ENCODE measurements around the gene PCSK6. TPM values are rescaled to one million over a fixed set of nuclear protein-coding genes. Genes with fewer than 3 reads are reported as not detected.

The PCSK6 gene
- total RNA-seq, 2 experiments from 2014 or later: 0.25 to 0.64 TPM

GRCh38 chr15:101324524-101325177 is 164.9 kb downstream of the PCSK6 start:
- H3K27ac Mint-ChIP-seq: no peak overlapping the region
- H3K36me3 Mint-ChIP-seq (ENCODE audit: low read depth): no peaks in the 10 kb centered on the region
- H3K9me3 Mint-ChIP-seq: no peaks in the 10 kb centered on the region
- intact Hi-C loops (cut with micrococcal nuclease): no loop called here
- H3K4me1 Mint-ChIP-seq (ENCODE audit: low read depth): peaks cover 10% of the 10 kb centered on the region
- no peak for DNase-seq
- H3K27me3 Mint-ChIP-seq (ENCODE audit: low read depth): peaks cover 4% of the 10 kb centered on the region
- no peak overlapping the region for H3K4me3 Mint-ChIP-seq
- CTCF ChIA-PET: no interaction called here

- Mint-ChIP-seq H3K9me3 (no peaks in the 10 kb centered on the region), H3K4me1 (ENCODE audit: low read depth) (peaks cover 10% of the 10 kb centered on the region), H3K27me3 (ENCODE audit: low read depth) (peaks cover 4% of the 10 kb centered on the region), H3K4me3 (no peak overlapping the region), H3K36me3 (ENCODE audit: low read depth) (no peaks in the 10 kb centered on the region), H3K27ac (no peak overlapping the region)
- CTCF ChIA-PET: interaction anchor here (0.6 kb wide), 1 partner anchor 25 kb away, joined by 3 read pairs; no protein-coding TSS in a partner anchor
- no peak for DNase-seq
- intact Hi-C loops (cut with micrococcal nuclease): no loop called here
Measured at GRCh38 chr15:101323793-101324523, 165.5 kb downstream of the PCSK6 start.

GRCh38 chr15:101322854-101323477 is 166.5 kb downstream of the PCSK6 start:
- CTCF ChIA-PET: no interaction called here
- H3K9me3 Mint-ChIP-seq: no peaks in the 10 kb centered on the region
- no peak overlapping the region for H3K27ac Mint-ChIP-seq
- DNase-seq: no peak
- peaks cover 10% of the 10 kb centered on the region for H3K4me1 Mint-ChIP-seq (ENCODE audit: low read depth)
- no peak overlapping the region for H3K4me3 Mint-ChIP-seq
- no peaks in the 10 kb centered on the region for H3K36me3 Mint-ChIP-seq (ENCODE audit: low read depth)
- H3K27me3 Mint-ChIP-seq (ENCODE audit: low read depth): peaks cover 4% of the 10 kb centered on the region
- intact Hi-C loops (cut with micrococcal nuclease): no loop called here

GRCh38 chr15:101322016-101322695 is 167.4 kb downstream of the PCSK6 start:
- Mint-ChIP-seq H3K4me3 (no peak overlapping the region), H3K36me3 (ENCODE audit: low read depth) (no peaks in the 10 kb centered on the region), H3K9me3 (no peaks in the 10 kb centered on the region), H3K4me1 (ENCODE audit: low read depth) (peaks cover 10% of the 10 kb centered on the region), H3K27me3 (ENCODE audit: low read depth) (peaks cover 4% of the 10 kb centered on the region), H3K27ac (no peak overlapping the region)
- DNase-seq: no peak
- CTCF ChIA-PET: interaction anchor here (1.4 to 2.2 kb wide), 3 partner anchors 12 to 179 kb away, joined by 4 to 7 read pairs (median 5); no protein-coding TSS in a partner anchor
- intact Hi-C loops (cut with micrococcal nuclease): no loop called here

DNA sequence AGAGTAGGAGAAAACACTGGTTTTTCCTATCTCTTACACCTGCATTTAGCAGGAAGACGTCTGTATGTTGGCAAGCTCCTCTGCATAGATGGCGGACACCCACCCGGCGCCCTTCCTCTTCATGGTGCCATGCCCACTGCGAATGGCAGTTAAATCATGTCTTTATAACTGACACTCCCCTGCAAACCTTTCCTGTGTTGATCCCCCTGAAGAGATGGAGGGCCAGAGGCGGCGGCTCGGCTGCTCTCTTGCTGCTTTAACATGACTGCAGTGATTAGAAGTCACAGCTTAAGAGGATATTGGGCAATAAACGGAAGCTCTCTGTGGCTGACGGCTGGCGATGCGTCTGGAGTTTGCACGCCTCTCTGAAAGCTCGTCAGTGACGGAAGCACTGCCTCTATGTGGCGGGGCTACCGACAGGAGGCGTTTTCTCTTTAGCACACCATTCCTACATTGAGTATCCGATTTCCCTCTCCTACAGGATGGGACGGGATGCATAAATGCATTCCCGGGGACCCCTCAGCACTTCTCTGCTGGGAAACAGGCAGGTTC is 168.9 kb downstream of the PCSK6 start:
- peak overlapping the region; percentile 80 for H3K4me3 Mint-ChIP-seq
- H3K27me3 Mint-ChIP-seq (ENCODE audit: low read depth): no peaks in the 10 kb centered on the region
- no peaks in the 10 kb centered on the region for H3K9me3 Mint-ChIP-seq
- H3K4me1 Mint-ChIP-seq (ENCODE audit: low read depth): peaks cover 10% of the 10 kb centered on the region
- H3K36me3 Mint-ChIP-seq (ENCODE audit: low read depth): no peaks in the 10 kb centered on the region
- CTCF ChIA-PET: interaction anchor here (0.8 to 2.9 kb wide), 17 partner anchors 9 to 321 kb away, joined by 3 to 17 read pairs (median 4); partner anchors contain the start of gene SNRPA1
- intact Hi-C loops (cut with micrococcal nuclease): loop anchor here (1.0 kb wide), 4 partner anchors 14 to 332 kb away; partner anchors contain the start of gene TM2D3
- peak; percentile 89 for DNase-seq
- peak overlapping the region; percentile 74 for H3K27ac Mint-ChIP-seq

GRCh38 chr15:101318839-101319238 is 170.7 kb downstream of the PCSK6 start:
- no peak for DNase-seq
- H3K27me3 Mint-ChIP-seq (ENCODE audit: low read depth): no peaks in the 10 kb centered on the region
- H3K4me1 Mint-ChIP-seq (ENCODE audit: low read depth): peaks cover 10% of the 10 kb centered on the region
- no peaks in the 10 kb centered on the region for H3K9me3 Mint-ChIP-seq
- CTCF ChIA-PET: interaction anchor here (1.2 to 2.9 kb wide), 3 partner anchors 19 to 30 kb away, joined by 6 to 17 read pairs (median 11); no protein-coding TSS in a partner anchor
- H3K27ac Mint-ChIP-seq: no peak overlapping the region
- H3K4me3 Mint-ChIP-seq: no peak overlapping the region
- no peaks in the 10 kb centered on the region for H3K36me3 Mint-ChIP-seq (ENCODE audit: low read depth)
- intact Hi-C loops (cut with micrococcal nuclease): no loop called here

DNA sequence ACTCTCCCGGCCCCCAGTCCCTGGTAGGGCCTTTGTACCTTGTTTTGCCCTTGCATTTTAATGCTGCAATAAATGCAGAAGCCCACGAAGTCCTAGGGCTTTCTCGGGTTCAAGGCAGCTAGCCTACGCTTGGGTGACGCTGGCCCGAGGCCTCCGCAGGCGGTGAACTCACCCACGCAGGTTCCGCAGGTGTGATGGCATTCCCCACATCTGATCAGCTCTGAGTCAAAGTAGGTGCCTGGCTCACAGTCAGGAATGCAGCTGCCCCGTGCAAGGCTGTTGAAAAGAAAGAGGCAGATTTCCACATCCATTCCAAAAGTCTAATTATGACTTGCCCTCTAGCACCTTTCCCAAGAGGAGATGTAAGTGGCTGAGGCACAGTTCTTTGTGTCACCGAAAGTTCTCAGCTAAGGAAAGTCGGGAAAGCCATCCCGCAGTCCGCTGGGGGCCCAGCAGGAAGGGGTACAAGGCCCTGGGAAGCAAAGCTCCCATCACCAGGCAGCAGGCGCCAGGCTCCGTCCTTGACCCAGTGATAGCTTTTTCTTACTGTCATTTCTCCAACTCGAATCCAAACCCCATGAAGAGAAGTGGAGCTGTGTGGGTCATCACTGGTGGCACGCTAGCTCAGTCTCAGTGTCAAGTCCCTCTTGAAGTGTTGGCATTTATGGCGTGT is 171.2 kb downstream of the PCSK6 start:
- Mint-ChIP-seq H3K4me1 (ENCODE audit: low read depth) (peaks cover 10% of the 10 kb centered on the region), H3K27ac (no peak overlapping the region), H3K36me3 (ENCODE audit: low read depth) (no peaks in the 10 kb centered on the region), H3K27me3 (ENCODE audit: low read depth) (no peaks in the 10 kb centered on the region), H3K4me3 (no peak overlapping the region), H3K9me3 (no peaks in the 10 kb centered on the region)
- CTCF ChIA-PET: interaction anchor here (2.9 kb wide), 1 partner anchor 30 kb away, joined by 17 read pairs; no protein-coding TSS in a partner anchor
- no peak for DNase-seq
- intact Hi-C loops (cut with micrococcal nuclease): no loop called here

GRCh38 chr15:101317336-101317872 is 172.1 kb downstream of the PCSK6 start:
- Mint-ChIP-seq H3K27ac (no peak overlapping the region), H3K4me1 (ENCODE audit: low read depth) (peaks cover 10% of the 10 kb centered on the region), H3K4me3 (no peak overlapping the region), H3K27me3 (ENCODE audit: low read depth) (no peaks in the 10 kb centered on the region), H3K9me3 (no peaks in the 10 kb centered on the region), H3K36me3 (ENCODE audit: low read depth) (no peaks in the 10 kb centered on the region)
- intact Hi-C loops (cut with micrococcal nuclease): no loop called here
- CTCF ChIA-PET: interaction anchor here (1.1 kb wide), 1 partner anchor 185 kb away, joined by 3 read pairs; no protein-coding TSS in a partner anchor
- DNase-seq: no peak

DNA sequence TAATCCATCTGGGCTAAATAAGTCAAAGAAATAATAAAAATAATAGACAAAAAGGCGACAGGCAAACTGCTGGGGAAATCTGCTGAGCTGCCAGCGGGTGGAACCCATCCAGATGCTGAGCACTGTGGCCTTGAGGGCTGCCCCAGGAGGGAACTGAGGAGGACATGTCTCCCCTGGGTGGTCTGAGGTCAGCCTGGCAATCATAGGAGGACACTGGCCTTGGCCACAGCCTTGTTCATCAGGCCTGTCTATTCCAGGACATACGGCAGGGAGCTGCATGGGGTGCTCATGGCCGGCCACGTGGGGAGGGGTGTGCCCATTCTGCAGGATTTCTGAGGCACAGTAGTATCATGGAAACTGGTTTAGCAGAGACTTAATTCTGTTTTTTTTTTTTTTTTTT is 173.0 kb downstream of the PCSK6 start:
- DNase-seq: no peak
- H3K36me3 Mint-ChIP-seq (ENCODE audit: low read depth): no peaks in the 10 kb centered on the region
- H3K9me3 Mint-ChIP-seq: no peaks in the 10 kb centered on the region
- H3K4me3 Mint-ChIP-seq: no peak overlapping the region
- no peak overlapping the region for H3K27ac Mint-ChIP-seq
- intact Hi-C loops (cut with micrococcal nuclease): no loop called here
- H3K27me3 Mint-ChIP-seq (ENCODE audit: low read depth): no peaks in the 10 kb centered on the region
- peaks cover 10% of the 10 kb centered on the region for H3K4me1 Mint-ChIP-seq (ENCODE audit: low read depth)
- CTCF ChIA-PET: interaction anchor here (1.1 kb wide), 1 partner anchor 186 kb away, joined by 3 read pairs; no protein-coding TSS in a partner anchor

- CTCF ChIA-PET: interaction anchor here (1.1 kb wide), 1 partner anchor 91 kb away, joined by 3 read pairs; no protein-coding TSS in a partner anchor
- H3K4me3 Mint-ChIP-seq: no peak overlapping the region
- intact Hi-C loops (cut with micrococcal nuclease): no loop called here
- DNase-seq: no peak
- peaks cover 6% of the 10 kb centered on the region for H3K4me1 Mint-ChIP-seq (ENCODE audit: low read depth)
- no peaks in the 10 kb centered on the region for H3K27me3 Mint-ChIP-seq (ENCODE audit: low read depth)
- H3K9me3 Mint-ChIP-seq: no peaks in the 10 kb centered on the region
- no peak overlapping the region for H3K27ac Mint-ChIP-seq
- H3K36me3 Mint-ChIP-seq (ENCODE audit: low read depth): no peaks in the 10 kb centered on the region
Measured at GRCh38 chr15:101315736-101316135, 173.8 kb downstream of the PCSK6 start.

All from activated naive CD4-positive, alpha-beta T cell treated with anti-CD3 and anti-CD28 coated beads for 36 hours (primary cell).